DOHH2 (cell line): ENCODE measurements around the gene DNAJC11.

Experiments used
- CTCF ChIP-seq: fragments of 200-600 bp; sonication (generic); IDR thresholded peaks from one replicate; pipeline ENCODE4 v1.5.1; 2014; ENCODE audit warnings: antibody characterized with exemption, mild to moderate bottlenecking, low read depth, low read length; ENCODE audit not compliant: poor library complexity, severe bottlenecking
- EZH2phosphoT487 ChIP-seq: fragments of 200-600 bp; sonication (generic); IDR thresholded peaks from 2 replicates; pipeline ENCODE4 v1.6.1; 2017; ENCODE audit warnings: borderline replicate concordance, mild to moderate bottlenecking, antibody characterized with exemption, low read length, moderate library complexity, mixed read lengths

GRCh38 chr1:6599141-6599975, 102.3 kb downstream of the DNAJC11 start:
- TF ChIP-seq CTCF (no peak), EZH2phosphoT487 (no peak)
